Right ventricle myocardium superior (tissue), 1 donor: Measurements from ENCODE around the gene GNG7. TPM values are rescaled to one million over a fixed set of nuclear protein-coding genes. Genes with fewer than 3 reads are reported as not detected.
"Not testable (repeated sequence)": the region's sequence is repeated elsewhere in the genome, so short reads cannot be mapped to it uniquely, and the experiment has no call there.

Source experiments
- ATAC-seq: fragments of 200-7000 bp; cut with Tn5 transposase; one replicate; pipeline ENCODE4 v1.9.1; 2020; ENCODE audit warnings: mild to moderate bottlenecking; ENCODE audit not compliant: poor library complexity
- DNase-seq: peaks from one replicate; pipeline ENCODE4 v3.0.0-alpha.2; 2020
- intact Hi-C: fragments of 100-400 bp; cut with DNase I; formaldehyde crosslinking; loops from one replicate; pipeline ENCODE4 v1.11.2; 2022
- microRNA-seq: library from miRNA; unstranded; fragments of <30 nt; microRNA quantifications from one replicate; pipeline ENCODE4 v1.2.0, GENCODE V29; 2020
- total RNA-seq: library from RNA; stranded (reverse); fragmentation: NEBNext Ultra II Directional; extraction: Animal tissue kit (Norgen Biotek cat#: 25700); gene quantifications from one replicate; pipeline ENCODE4 v1.2.1, GENCODE V29; 2021
- donor health status: DM: no; HTN: yes; CAD: no; lungs with severe emphysema.

The GNG7 gene
- total RNA-seq, 1 donor from 2014 or later = 35.2 TPM

DNA sequence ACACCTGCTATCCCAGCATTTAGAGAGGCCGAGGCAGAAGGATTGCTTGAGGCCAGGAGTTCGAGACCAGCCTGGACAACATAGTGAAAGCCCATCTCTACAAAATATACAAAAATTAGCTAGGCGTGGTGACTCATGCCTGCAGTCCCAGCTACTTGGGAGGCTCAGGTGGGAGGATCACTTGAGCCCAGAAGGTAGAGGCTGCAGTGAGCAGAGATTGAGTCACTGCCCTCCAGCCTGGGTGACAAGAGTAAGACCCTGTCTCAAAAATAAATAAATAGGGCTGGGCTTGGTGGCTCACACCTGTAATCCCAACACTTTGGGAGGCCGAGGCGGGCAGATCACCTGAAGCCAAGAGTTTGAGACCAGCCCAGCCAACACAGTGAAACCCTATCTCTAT lies 238.8 kb downstream of the GNG7 start:
- ATAC-seq, DNase-seq, intact Hi-C loops: not testable (repeated sequence)

GRCh38 chr19:2462635-2463421 lies 239.7 kb downstream of the GNG7 start:
- ATAC-seq (peak; percentile 85), DNase-seq (peak; percentile 93)
- intact Hi-C loops = no loop called here

GRCh38 chr19:2461751-2462634 lies 240.5 kb downstream of the GNG7 start:
- peak; percentile 76 for ATAC-seq
- intact Hi-C loops = no loop called here
- DNase-seq = peak; percentile 78

Small RNA genes within 50 kb of the gene (microRNA-seq; reads per million reads assigned to microRNA genes)
- gene MIR7850 = not detected

Other genes with a start within 250 kb of the GNG7 start
- 13.9 TPM for gene LMNB2, start 245.7 kb downstream of the GNG7 start, total RNA-seq
- 42.1 TPM for gene GADD45B, start 226.6 kb downstream of the GNG7 start, total RNA-seq
- gene DIRAS1, start 18.7 kb upstream of the GNG7 start, total RNA-seq = 216 TPM
- gene SLC39A3, start 37.3 kb upstream of the GNG7 start, total RNA-seq = 20.2 TPM
- 56.6 TPM for gene SGTA, start 80.6 kb upstream of the GNG7 start, total RNA-seq
- 52.6 TPM for gene THOP1, start 82.8 kb upstream of the GNG7 start, total RNA-seq
- 4.3 TPM for gene ZNF554, start 117.2 kb upstream of the GNG7 start, total RNA-seq
- 7.7 TPM for gene ZNF555, start 138.8 kb upstream of the GNG7 start, total RNA-seq
- gene ZNF556, start 164.6 kb upstream of the GNG7 start, total RNA-seq = not detected
- 3.5 TPM for gene ZNF57, start 198.2 kb upstream of the GNG7 start, total RNA-seq
- 2.1 TPM for gene ZNF77, start 242.3 kb upstream of the GNG7 start, total RNA-seq